GM23338 (cell line): ENCODE measurements around the gene RAD51B.

Experiments used
- EZH2 ChIP-seq: fragments of 200-600 bp; sonication (generic); IDR thresholded peaks from one replicate; pipeline ENCODE4 v1.8.0; 2017; ENCODE audit warnings: antibody characterized with exemption, mild to moderate bottlenecking, low read depth; ENCODE audit not compliant: unreplicated experiment
- EZH2phosphoT487 ChIP-seq: fragments of 200-600 bp; sonication (generic); IDR thresholded peaks from one replicate; pipeline ENCODE4 v1.8.1; 2018; ENCODE audit warnings: antibody characterized with exemption; ENCODE audit not compliant: unreplicated experiment
- JUNB ChIP-seq: IDR thresholded peaks from one replicate; pipeline ENCODE4 v1.6.1; 2016; ENCODE audit warnings: antibody characterized with exemption; ENCODE audit not compliant: unreplicated experiment
- NANOG ChIP-seq: IDR thresholded peaks from 2 replicates; pipeline ENCODE4 v1.6.1; 2016; ENCODE audit warnings: antibody characterized with exemption, borderline replicate concordance
- POLR2AphosphoS5 ChIP-seq: IDR thresholded peaks from 2 replicates; pipeline ENCODE4 v1.6.1; 2016; ENCODE audit warnings: antibody characterized with exemption, low read depth
- TF ChIP-seq, protein P1 (sequence below), 2 experiments: fragments of 200-600 bp in 1 of 2; sonication (generic) in 1 of 2; conservative IDR thresholded peaks; 2 replicates each; pipeline versions ENCODE4 v1.5.1 to v1.6.1; 2016 to 2017; ENCODE audit warnings: antibody characterized with exemption in 2 of 2, low read depth in 2 of 2, mild to moderate bottlenecking in 2 of 2, moderate library complexity in 1 of 2
- TF ChIP-seq, protein P2 (sequence below): IDR thresholded peaks from one replicate; pipeline ENCODE4 v1.6.1; 2018; ENCODE audit warnings: antibody characterized with exemption; ENCODE audit not compliant: unreplicated experiment
- TF ChIP-seq, protein P3 (sequence below): fragments of 250-450 bp; sonication (Bioruptor Pico); IDR thresholded peaks from 2 replicates; pipeline ENCODE4 v1.5.0; 2020; ENCODE audit warnings: mild to moderate bottlenecking, moderate library complexity

DNA sequence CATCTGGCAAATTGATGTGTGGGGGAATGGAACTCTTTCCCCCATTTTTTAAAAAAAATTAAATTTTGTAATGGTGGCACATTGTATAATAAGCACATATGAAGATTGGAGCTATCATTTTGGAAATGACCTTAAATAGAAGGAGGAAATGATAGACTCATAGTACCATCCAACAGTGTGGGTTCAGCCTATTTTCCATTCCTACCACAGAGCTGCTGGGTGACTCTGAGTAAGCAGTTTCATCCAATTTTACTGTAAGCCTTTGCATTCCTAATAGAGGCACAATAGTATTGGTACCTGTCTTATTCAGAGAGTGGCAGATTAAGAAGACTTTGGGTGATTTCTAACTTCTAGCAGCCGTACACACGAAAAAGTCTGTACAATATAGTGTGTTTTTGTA lies 304.5 kb downstream of the RAD51B start:
- TF ChIP-seq, protein P1, sequence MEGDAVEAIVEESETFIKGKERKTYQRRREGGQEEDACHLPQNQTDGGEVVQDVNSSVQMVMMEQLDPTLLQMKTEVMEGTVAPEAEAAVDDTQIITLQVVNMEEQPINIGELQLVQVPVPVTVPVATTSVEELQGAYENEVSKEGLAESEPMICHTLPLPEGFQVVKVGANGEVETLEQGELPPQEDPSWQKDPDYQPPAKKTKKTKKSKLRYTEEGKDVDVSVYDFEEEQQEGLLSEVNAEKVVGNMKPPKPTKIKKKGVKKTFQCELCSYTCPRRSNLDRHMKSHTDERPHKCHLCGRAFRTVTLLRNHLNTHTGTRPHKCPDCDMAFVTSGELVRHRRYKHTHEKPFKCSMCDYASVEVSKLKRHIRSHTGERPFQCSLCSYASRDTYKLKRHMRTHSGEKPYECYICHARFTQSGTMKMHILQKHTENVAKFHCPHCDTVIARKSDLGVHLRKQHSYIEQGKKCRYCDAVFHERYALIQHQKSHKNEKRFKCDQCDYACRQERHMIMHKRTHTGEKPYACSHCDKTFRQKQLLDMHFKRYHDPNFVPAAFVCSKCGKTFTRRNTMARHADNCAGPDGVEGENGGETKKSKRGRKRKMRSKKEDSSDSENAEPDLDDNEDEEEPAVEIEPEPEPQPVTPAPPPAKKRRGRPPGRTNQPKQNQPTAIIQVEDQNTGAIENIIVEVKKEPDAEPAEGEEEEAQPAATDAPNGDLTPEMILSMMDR (conservative IDR thresholded peaks at IDR 0.05; ENCODE audit: low read depth in 2 of 2) = no peak
- TF ChIP-seq POLR2AphosphoS5 (no peak), EZH2 (no peak), JUNB (no peak), NANOG (no peak), EZH2phosphoT487 (no peak)
- TF ChIP-seq, protein P2, sequence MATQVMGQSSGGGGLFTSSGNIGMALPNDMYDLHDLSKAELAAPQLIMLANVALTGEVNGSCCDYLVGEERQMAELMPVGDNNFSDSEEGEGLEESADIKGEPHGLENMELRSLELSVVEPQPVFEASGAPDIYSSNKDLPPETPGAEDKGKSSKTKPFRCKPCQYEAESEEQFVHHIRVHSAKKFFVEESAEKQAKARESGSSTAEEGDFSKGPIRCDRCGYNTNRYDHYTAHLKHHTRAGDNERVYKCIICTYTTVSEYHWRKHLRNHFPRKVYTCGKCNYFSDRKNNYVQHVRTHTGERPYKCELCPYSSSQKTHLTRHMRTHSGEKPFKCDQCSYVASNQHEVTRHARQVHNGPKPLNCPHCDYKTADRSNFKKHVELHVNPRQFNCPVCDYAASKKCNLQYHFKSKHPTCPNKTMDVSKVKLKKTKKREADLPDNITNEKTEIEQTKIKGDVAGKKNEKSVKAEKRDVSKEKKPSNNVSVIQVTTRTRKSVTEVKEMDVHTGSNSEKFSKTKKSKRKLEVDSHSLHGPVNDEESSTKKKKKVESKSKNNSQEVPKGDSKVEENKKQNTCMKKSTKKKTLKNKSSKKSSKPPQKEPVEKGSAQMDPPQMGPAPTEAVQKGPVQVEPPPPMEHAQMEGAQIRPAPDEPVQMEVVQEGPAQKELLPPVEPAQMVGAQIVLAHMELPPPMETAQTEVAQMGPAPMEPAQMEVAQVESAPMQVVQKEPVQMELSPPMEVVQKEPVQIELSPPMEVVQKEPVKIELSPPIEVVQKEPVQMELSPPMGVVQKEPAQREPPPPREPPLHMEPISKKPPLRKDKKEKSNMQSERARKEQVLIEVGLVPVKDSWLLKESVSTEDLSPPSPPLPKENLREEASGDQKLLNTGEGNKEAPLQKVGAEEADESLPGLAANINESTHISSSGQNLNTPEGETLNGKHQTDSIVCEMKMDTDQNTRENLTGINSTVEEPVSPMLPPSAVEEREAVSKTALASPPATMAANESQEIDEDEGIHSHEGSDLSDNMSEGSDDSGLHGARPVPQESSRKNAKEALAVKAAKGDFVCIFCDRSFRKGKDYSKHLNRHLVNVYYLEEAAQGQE = no peak
- TF ChIP-seq, protein P3, sequence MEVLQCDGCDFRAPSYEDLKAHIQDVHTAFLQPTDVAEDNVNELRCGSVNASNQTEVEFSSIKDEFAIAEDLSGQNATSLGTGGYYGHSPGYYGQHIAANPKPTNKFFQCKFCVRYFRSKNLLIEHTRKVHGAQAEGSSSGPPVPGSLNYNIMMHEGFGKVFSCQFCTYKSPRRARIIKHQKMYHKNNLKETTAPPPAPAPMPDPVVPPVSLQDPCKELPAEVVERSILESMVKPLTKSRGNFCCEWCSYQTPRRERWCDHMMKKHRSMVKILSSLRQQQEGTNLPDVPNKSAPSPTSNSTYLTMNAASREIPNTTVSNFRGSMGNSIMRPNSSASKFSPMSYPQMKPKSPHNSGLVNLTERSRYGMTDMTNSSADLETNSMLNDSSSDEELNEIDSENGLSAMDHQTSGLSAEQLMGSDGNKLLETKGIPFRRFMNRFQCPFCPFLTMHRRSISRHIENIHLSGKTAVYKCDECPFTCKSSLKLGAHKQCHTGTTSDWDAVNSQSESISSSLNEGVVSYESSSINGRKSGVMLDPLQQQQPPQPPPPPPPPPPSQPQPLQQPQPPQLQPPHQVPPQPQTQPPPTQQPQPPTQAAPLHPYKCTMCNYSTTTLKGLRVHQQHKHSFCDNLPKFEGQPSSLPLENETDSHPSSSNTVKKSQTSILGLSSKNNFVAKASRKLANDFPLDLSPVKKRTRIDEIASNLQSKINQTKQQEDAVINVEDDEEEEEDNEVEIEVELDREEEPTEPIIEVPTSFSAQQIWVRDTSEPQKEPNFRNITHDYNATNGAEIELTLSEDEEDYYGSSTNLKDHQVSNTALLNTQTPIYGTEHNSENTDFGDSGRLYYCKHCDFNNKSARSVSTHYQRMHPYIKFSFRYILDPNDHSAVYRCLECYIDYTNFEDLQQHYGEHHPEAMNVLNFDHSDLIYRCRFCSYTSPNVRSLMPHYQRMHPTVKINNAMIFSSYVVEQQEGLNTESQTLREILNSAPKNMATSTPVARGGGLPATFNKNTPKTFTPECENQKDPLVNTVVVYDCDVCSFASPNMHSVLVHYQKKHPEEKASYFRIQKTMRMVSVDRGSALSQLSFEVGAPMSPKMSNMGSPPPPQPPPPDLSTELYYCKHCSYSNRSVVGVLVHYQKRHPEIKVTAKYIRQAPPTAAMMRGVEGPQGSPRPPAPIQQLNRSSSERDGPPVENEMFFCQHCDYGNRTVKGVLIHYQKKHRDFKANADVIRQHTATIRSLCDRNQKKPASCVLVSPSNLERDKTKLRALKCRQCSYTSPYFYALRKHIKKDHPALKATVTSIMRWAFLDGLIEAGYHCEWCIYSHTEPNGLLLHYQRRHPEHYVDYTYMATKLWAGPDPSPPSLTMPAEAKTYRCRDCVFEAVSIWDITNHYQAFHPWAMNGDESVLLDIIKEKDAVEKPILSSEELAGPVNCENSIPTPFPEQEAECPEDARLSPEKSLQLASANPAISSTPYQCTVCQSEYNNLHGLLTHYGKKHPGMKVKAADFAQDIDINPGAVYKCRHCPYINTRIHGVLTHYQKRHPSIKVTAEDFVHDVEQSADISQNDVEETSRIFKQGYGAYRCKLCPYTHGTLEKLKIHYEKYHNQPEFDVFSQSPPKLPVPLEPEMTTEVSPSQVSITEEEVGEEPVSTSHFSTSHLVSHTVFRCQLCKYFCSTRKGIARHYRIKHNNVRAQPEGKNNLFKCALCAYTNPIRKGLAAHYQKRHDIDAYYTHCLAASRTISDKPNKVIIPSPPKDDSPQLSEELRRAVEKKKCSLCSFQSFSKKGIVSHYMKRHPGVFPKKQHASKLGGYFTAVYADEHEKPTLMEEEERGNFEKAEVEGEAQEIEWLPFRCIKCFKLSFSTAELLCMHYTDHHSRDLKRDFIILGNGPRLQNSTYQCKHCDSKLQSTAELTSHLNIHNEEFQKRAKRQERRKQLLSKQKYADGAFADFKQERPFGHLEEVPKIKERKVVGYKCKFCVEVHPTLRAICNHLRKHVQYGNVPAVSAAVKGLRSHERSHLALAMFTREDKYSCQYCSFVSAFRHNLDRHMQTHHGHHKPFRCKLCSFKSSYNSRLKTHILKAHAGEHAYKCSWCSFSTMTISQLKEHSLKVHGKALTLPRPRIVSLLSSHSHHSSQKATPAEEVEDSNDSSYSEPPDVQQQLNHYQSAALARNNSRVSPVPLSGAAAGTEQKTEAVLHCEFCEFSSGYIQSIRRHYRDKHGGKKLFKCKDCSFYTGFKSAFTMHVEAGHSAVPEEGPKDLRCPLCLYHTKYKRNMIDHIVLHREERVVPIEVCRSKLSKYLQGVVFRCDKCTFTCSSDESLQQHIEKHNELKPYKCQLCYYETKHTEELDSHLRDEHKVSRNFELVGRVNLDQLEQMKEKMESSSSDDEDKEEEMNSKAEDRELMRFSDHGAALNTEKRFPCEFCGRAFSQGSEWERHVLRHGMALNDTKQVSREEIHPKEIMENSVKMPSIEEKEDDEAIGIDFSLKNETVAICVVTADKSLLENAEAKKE (CRISPR knock-in tag) = no peak
